ENCODE measurements around the gene HCN2. TPM values are rescaled to one million over a fixed set of nuclear protein-coding genes. Genes with fewer than 3 reads are reported as not detected.
A peak's percentile ranks its signal among the peaks of the same experiment; 100 is the strongest.

Gene HCN2
- total and polyA plus RNA-seq, 12 donors: 0.74 to 9.1 (median 3.6) TPM

DNA sequence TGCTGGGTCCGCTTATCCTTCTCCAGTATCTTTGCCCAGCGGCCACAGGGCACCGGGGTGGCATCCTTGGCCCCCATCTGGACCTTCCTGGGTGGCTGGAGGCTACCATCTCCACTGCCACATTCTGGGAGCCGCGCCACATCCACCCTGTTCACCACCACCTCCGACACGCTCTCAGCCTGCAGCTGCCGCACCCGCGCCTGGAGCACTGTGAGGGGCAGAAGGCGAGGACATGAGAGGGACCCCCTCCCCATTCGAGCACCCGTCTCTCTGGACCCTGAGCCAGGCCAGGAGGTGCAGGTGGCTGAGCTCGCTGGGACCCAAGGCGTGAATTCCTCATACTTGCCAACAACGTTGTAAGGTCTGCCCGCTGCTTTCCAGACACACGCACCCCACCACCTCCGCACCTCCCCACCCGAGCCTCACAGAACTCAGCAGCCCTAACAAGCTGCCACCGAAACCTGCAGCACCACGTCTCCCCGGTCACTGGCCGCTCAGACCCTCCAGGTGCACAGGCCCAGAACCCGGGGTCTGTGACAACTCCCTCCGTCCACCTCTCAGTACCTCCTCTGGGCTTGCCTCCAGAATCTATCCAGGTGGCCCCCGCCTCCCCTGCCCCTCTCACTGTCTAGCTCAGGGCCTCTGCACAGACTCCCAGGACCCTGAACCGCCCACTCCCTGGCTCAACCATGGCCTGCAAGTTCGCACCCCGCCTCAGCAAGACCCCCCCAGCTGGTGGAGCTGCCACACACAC, 40.5 kb downstream of the HCN2 start:
- Histone ChIP-seq H3K27ac (no peak overlapping the region), H3K4me3 (no peak overlapping the region), H3K36me3 (replicated peaks in 1 of 2) (peaks cover 0 to 18% of the 10 kb centered on the region in 2 donors), H3K27me3 (no peaks in the 10 kb centered on the region), H3K4me1 (replicated peaks in 1 of 2) (peaks cover 9 to 22% of the 10 kb centered on the region in 2 donors), H3K9me3 (replicated peaks in 1 of 3) (no peaks in the 10 kb centered on the region)
- intact Hi-C loops (cut with DNase I): no loop called here
- no peak for DNase-seq
- TF ChIP-seq CTCF (IDR thresholded peaks at IDR 0.05) (no peak), POLR2A (IDR thresholded peaks at IDR 0.05) (no peak)
- 91 to 95% (median 93%) methylated on average over 28 to 30 of the region's 30 CpGs for WGBS, 4 donors

- Histone ChIP-seq H3K27me3 (no peaks in the 10 kb centered on the region), H3K4me1 (replicated peaks in 1 of 2) (peaks cover 9 to 22% of the 10 kb centered on the region in 2 donors), H3K27ac (peak overlapping the region; percentile 55 to 87 (median 79)), H3K9me3 (replicated peaks in 1 of 3) (no peaks in the 10 kb centered on the region), H3K36me3 (replicated peaks in 1 of 2) (peaks cover 0 to 18% of the 10 kb centered on the region in 2 donors), H3K4me3 (peak overlapping the region; percentile 54 to 90 (median 62))
- TF ChIP-seq POLR2A (IDR thresholded peaks at IDR 0.05) (peak in 1 of 2 donors; percentile 68), CTCF (IDR thresholded peaks at IDR 0.05) (no peak)
- peak in 6 of 7 donors; percentile 61 to 80 (median 75) for DNase-seq
- WGBS, 4 donors: 0 to 4% (median 2%) methylated on average over 16 to 35 of the region's 35 CpGs
- intact Hi-C loops (cut with DNase I): no loop called here
Measured at GRCh38 chr19:632579-633067, 42.9 kb downstream of the HCN2 start.

DNA sequence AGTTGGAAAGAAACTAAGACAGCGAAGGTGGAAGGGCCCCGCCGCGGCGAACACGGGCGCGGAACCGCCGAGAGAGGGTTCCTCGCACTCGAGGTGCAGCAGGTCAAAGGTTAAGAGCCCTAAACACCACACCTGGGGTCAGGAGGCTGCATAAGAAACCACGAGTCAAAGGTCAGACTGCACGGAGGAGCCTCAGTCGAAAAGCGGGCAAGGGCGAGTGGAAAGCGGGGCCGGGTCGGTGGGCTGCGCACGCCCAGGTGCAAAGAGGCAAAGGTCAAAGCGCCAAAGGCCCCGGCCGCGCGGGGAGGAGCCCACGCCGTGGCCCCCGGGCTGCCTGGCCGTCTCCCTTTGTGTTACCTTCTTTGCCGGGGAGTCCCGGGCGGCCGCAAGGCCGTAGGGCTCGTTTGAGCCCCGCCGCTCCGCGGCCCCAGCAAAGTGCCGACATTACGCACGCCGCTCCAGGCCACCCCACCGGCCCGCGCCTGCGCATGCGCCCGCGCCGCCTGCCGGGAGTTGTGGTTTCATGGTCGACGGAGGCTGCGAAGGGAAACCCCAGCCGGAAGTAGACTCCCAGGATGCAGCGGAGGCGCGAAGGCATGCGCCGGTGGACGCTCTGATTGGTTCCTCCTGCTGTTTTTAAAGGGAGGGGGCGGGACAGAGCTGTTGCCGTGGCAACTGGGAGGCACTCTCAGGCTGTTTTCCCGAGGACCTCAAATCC, 43.5 kb downstream of the HCN2 start, which contains the start of gene POLRMT:
TSS of gene POLRMT (minus strand) at position 470 of the 718 bp plus-strand sequence. CDS start at position 445, 25 bp downstream.
- Histone ChIP-seq H3K4me1 (replicated peaks in 1 of 2) (peaks cover 9 to 22% of the 10 kb centered on the region in 2 donors), H3K27ac (peak within 1 kb of the TSS; percentile 55 to 87 (median 79)), H3K36me3 (replicated peaks in 1 of 2) (peaks cover 0 to 12% of the 10 kb centered on the region in 2 donors), H3K9me3 (replicated peaks in 1 of 3) (no peaks in the 10 kb centered on the region), H3K27me3 (no peaks in the 10 kb centered on the region), H3K4me3 (peak within 1 kb of the TSS; percentile 54 to 90 (median 62))
- intact Hi-C loops (cut with DNase I): no loop called here
- 0 to 1% (median 0%) methylated on average over 15 to 67 of the region's 67 CpGs for WGBS, 4 donors
- TF ChIP-seq CTCF (IDR thresholded peaks at IDR 0.05) (peak in 3 of 6 experiments; percentile 10 to 27 (median 19)), POLR2A (IDR thresholded peaks at IDR 0.05) (peak; percentile 17 to 31)
- DNase-seq: peak; percentile 98 to 100 (median 99)
